Neural progenitor cell (in vitro differentiated cells): ENCODE data around the gene MGME1. TPM values are rescaled to one million over a fixed set of nuclear protein-coding genes. Genes with fewer than 3 reads are reported as not detected.

ENCODE experiments used
- DNase-seq: peaks from one replicate; pipeline ENCODE4 v3.0.0-alpha.2; 2016; ENCODE audit warnings: low spot score
- H2AFZ ChIP-seq: fragments of 200-600 bp; sonication (generic); replicated peaks from 2 replicates; pipeline ENCODE4 v1.6.1; 2016; ENCODE audit warnings: antibody characterized with exemption
- H3F3A ChIP-seq: fragments of 200-600 bp; sonication (generic); 2 replicates; pipeline ENCODE4 v1.6.1; 2016; ENCODE audit warnings: antibody characterized with exemption, low read depth
- H3K27ac ChIP-seq: fragments of 200-600 bp; sonication (generic); 2 replicates; pipeline ENCODE4 v1.5.1; 2016; ENCODE audit warnings: mild to moderate bottlenecking
- H3K27me3 ChIP-seq: fragments of 200-600 bp; sonication (generic); 2 replicates; pipeline ENCODE4 v1.6.1; 2016; ENCODE audit warnings: mild to moderate bottlenecking, moderate library complexity
- H3K36me3 ChIP-seq: fragments of 200-600 bp; sonication (generic); 2 replicates; pipeline ENCODE4 v1.5.1; 2016
- H3K4me1 ChIP-seq: fragments of 200-600 bp; sonication (generic); 2 replicates; pipeline ENCODE4 v1.6.1; 2016; ENCODE audit warnings: mixed run types
- H3K4me2 ChIP-seq: fragments of 200-600 bp; sonication (generic); 2 replicates; pipeline ENCODE4 v1.6.1; 2016
- H3K4me3 ChIP-seq: fragments of 200-600 bp; sonication (generic); 2 replicates; pipeline ENCODE4 v1.5.1; 2016
- H3K79me2 ChIP-seq: fragments of 200-600 bp; sonication (generic); 2 replicates; pipeline ENCODE4 v1.6.1; 2016; ENCODE audit warnings: low read depth
- H3K9ac ChIP-seq: fragments of 200-600 bp; sonication (generic); 2 replicates; pipeline ENCODE4 v1.6.1; 2016
- H3K9me3 ChIP-seq: fragments of 200-600 bp; sonication (generic); 2 replicates; pipeline ENCODE4 v1.5.1; 2016; ENCODE audit warnings: low read depth
- H4K20me1 ChIP-seq: fragments of 200-600 bp; sonication (generic); 2 replicates; pipeline ENCODE4 v1.6.1; 2016; ENCODE audit warnings: low read depth
- H3K27ac Mint-ChIP-seq: 3 replicates; pipeline ENCODE4 v1.8.0; 2021; ENCODE audit warnings: mixed read lengths
- H3K27me3 Mint-ChIP-seq: 2 replicates; pipeline ENCODE4 v1.8.0; 2022; ENCODE audit warnings: low read depth, mild to moderate bottlenecking, inconsistent platforms, moderate library complexity, mixed read lengths; ENCODE audit not compliant: insufficient read depth
- H3K36me3 Mint-ChIP-seq: 3 replicates; pipeline ENCODE4 v1.8.0; 2021; ENCODE audit warnings: mixed read lengths
- H3K4me1 Mint-ChIP-seq: 3 replicates; pipeline ENCODE4 v1.8.0; 2021; ENCODE audit warnings: mixed read lengths
- H3K4me3 Mint-ChIP-seq: 3 replicates; pipeline ENCODE4 v1.8.0; 2021; ENCODE audit warnings: mild to moderate bottlenecking, moderate library complexity, mixed read lengths
- H3K9me3 Mint-ChIP-seq: 3 replicates; pipeline ENCODE4 v1.8.0; 2020; ENCODE audit warnings: mixed read lengths
- CTCF ChIP-seq: fragments of 200-600 bp; sonication (generic); IDR thresholded peaks from 2 replicates; pipeline ENCODE4 v1.5.1; 2017; ENCODE audit warnings: antibody characterized with exemption, mild to moderate bottlenecking
- EZH2 ChIP-seq: fragments of 200-600 bp; sonication (generic); IDR thresholded peaks from 2 replicates; pipeline ENCODE4 v1.6.1; 2017; ENCODE audit warnings: antibody characterized with exemption, mild to moderate bottlenecking, moderate library complexity
- EZH2phosphoT487 ChIP-seq: fragments of 200-600 bp; sonication (generic); IDR thresholded peaks from 2 replicates; pipeline ENCODE4 v1.6.1; 2017; ENCODE audit warnings: antibody characterized with exemption
- total RNA-seq: library from RNA; depleted of rRNA; stranded (reverse); fragments of >200 nt; gene quantifications from 2 replicates; pipeline ENCODE4 v1.2.3, GENCODE V29; 2015; ENCODE audit warnings: low replicate concordance

Gene MGME1
- total RNA-seq, 1 donor from 2014 or later, result 87.2 TPM

GRCh38 chr20:17972121-17972520 lies 3.3 kb downstream of the MGME1 start:
- H3K9ac ChIP-seq, result peak overlapping the region; percentile 95

GRCh38 chr20:17976305-17976704 lies 7.5 kb downstream of the MGME1 start:
- H3K36me3 Mint-ChIP-seq, result peaks cover 28% of the 10 kb centered on the region
- peaks cover 26% of the 10 kb centered on the region for H3K4me1 Mint-ChIP-seq
- TF ChIP-seq EZH2, result no peak
- no peak for TF ChIP-seq EZH2phosphoT487
- no peak for TF ChIP-seq CTCF
- H3K27ac Mint-ChIP-seq, result no peak overlapping the region
- Histone ChIP-seq H3K9me3 (no peaks in the 10 kb centered on the region), H2AFZ (no peak overlapping the region), H3K79me2 (peaks cover 91% of the 10 kb centered on the region), H4K20me1 (peaks cover 34% of the 10 kb centered on the region), H3K27ac (no peak overlapping the region), H3K4me3 (no peak overlapping the region), H3K36me3 (no peaks in the 10 kb centered on the region), H3K4me1 (peaks cover 18% of the 10 kb centered on the region), H3K9ac (no peak overlapping the region), H3K27me3 (no peaks in the 10 kb centered on the region), H3F3A (no peaks in the 10 kb centered on the region), H3K4me2 (no peak overlapping the region)
- no peak overlapping the region for H3K4me3 Mint-ChIP-seq
- H3K27me3 Mint-ChIP-seq, result peaks cover 2% of the 10 kb centered on the region
- no peak for DNase-seq
- H3K9me3 Mint-ChIP-seq, result no peaks in the 10 kb centered on the region

More at GRCh38 chr20:17972121-17972520, 3.3 kb downstream of the MGME1 start:
- TF ChIP-seq EZH2 (no peak), CTCF (no peak), EZH2phosphoT487 (no peak)
- Histone ChIP-seq H3K9me3 (no peaks in the 10 kb centered on the region), H3K4me1 (peaks cover 22% of the 10 kb centered on the region), H3K4me3 (peak overlapping the region; percentile 88), H3K79me2 (peaks cover 97% of the 10 kb centered on the region), H3K27me3 (no peaks in the 10 kb centered on the region), H3K4me2 (peak overlapping the region; percentile 95), H3K27ac (no peak overlapping the region), H3F3A (peaks cover 22% of the 10 kb centered on the region), H2AFZ (no peak overlapping the region), H4K20me1 (peaks cover 47% of the 10 kb centered on the region), H3K36me3 (peaks cover 3% of the 10 kb centered on the region)
- Mint-ChIP-seq H3K9me3 (no peaks in the 10 kb centered on the region), H3K27me3 (no peaks in the 10 kb centered on the region), H3K4me1 (peaks cover 41% of the 10 kb centered on the region), H3K4me3 (peak overlapping the region; percentile 93), H3K36me3 (peaks cover 17% of the 10 kb centered on the region), H3K27ac (no peak overlapping the region)
- no peak for DNase-seq

- Histone ChIP-seq H3K9ac (no peak overlapping the region), H3K79me2 (peaks cover 80% of the 10 kb centered on the region), H3K36me3 (no peaks in the 10 kb centered on the region)
These were observed 16.7 kb downstream of the MGME1 start for GRCh38 chr20:17985388-17986018.

More at GRCh38 chr20:17985388-17986018, 16.7 kb downstream of the MGME1 start:
- no peaks in the 10 kb centered on the region for H3K27me3 Mint-ChIP-seq
- peaks cover 13% of the 10 kb centered on the region for H3K36me3 Mint-ChIP-seq
- Histone ChIP-seq H3K4me1 (no peaks in the 10 kb centered on the region), H3K9me3 (no peaks in the 10 kb centered on the region), H3F3A (no peaks in the 10 kb centered on the region), H3K27ac (no peak overlapping the region), H4K20me1 (peaks cover 30% of the 10 kb centered on the region), H2AFZ (no peak overlapping the region), H3K4me2 (no peak overlapping the region), H3K4me3 (no peak overlapping the region), H3K27me3 (no peaks in the 10 kb centered on the region)
- TF ChIP-seq CTCF (no peak), EZH2 (no peak), EZH2phosphoT487 (no peak)
- no peak overlapping the region for H3K4me3 Mint-ChIP-seq
- no peaks in the 10 kb centered on the region for H3K9me3 Mint-ChIP-seq
- no peaks in the 10 kb centered on the region for H3K4me1 Mint-ChIP-seq
- no peak overlapping the region for H3K27ac Mint-ChIP-seq
- DNase-seq, result no peak
